Testis (tissue), 3 donors: ENCODE measurements around the gene RPS18. TPM values are rescaled to one million over a fixed set of nuclear protein-coding genes. Genes with fewer than 3 reads are reported as not detected.

ENCODE experiments used
- DNase-seq: peaks from one replicate; pipeline ENCODE4 v3.0.0-alpha.2; 2019
- H3K27ac ChIP-seq, 2 donors: fragments of 200-600 bp; sonication (generic); one replicate each; pipeline ENCODE4 v1.5.1; 2019
- H3K27me3 ChIP-seq: fragments of 200-600 bp; sonication (generic); one replicate; pipeline ENCODE4 v1.5.1; 2019
- H3K36me3 ChIP-seq: fragments of 200-600 bp; sonication (generic); one replicate; pipeline ENCODE4 v1.5.1; 2017; ENCODE audit warnings: low read depth; ENCODE audit errors: missing control alignments
- H3K4me1 ChIP-seq: fragments of 200-600 bp; sonication (generic); one replicate; pipeline ENCODE4 v1.5.1; 2019
- H3K4me3 ChIP-seq, 2 donors: fragments of 200-600 bp; sonication (generic); one replicate each; pipeline ENCODE4 v1.5.1; 2017 to 2019
- H3K9me3 ChIP-seq: fragments of 200-600 bp; sonication (generic); one replicate; pipeline ENCODE4 v1.5.1; 2017
- CTCF ChIP-seq, 3 experiments: fragments of 450-650 bp in 2 of 3; fragments of 200-600 bp in 1 of 3; sonication (generic) in 1 of 3; IDR thresholded peaks; one replicate each; pipeline ENCODE4 v1.5.1; 2016 to 2019; ENCODE audit warnings: antibody characterized with exemption in 3 of 3, mild to moderate bottlenecking in 2 of 3, moderate library complexity in 1 of 3
- POLR2A ChIP-seq: fragments of 450-650 bp; IDR thresholded peaks from one replicate; pipeline ENCODE4 v1.6.1; 2017; ENCODE audit warnings: antibody characterized with exemption, mild to moderate bottlenecking, moderate library complexity
- WGBS, 2 donors: methylation state at CpG; one replicate each; pipeline ENCODE4 v1.1.5; 2018; 5-methylcytosine and 5-hydroxymethylcytosine counted together
- intact Hi-C: fragments of 100-400 bp; cut with DNase I; formaldehyde crosslinking; loops from one replicate; pipeline ENCODE4 v1.15.1; 2023; ENCODE audit warnings: low total_unique reads
- microRNA-seq, 2 donors: library from miRNA; unstranded; fragments of <30 nt; microRNA quantifications; one replicate each; pipeline ENCODE4, GENCODE V29; 2016; ENCODE audit warnings: borderline number of aligned reads in 2 of 2, borderline replicate concordance in 1 of 2
- polyA plus RNA-seq: library from polyadenylated mRNA; stranded (reverse); fragments of 350-450 nt; fragmentation: Illumina TruSeq; extraction: RNeasy Lipid Tissue Mini Kit (QIAGEN cat#74804); gene quantifications from one replicate; pipeline ENCODE4 v1.2.3, GENCODE V29; 2014; ENCODE audit warnings: low read depth, low replicate concordance; ENCODE audit not compliant: insufficient read depth
- total RNA-seq, 2 donors: library from RNA; depleted of rRNA; stranded (reverse); fragments of >200 nt; gene quantifications; one replicate each; pipeline ENCODE4 v1.2.3, GENCODE V29; 2016

Gene RPS18
- total and polyA plus RNA-seq, 3 donors from 2014 or later, result 685 to 2,185 (median 1,953) TPM

- peak overlapping the region; percentile 90 to 92 for H3K27ac ChIP-seq
- H3K27me3 ChIP-seq, result no peaks in the 10 kb centered on the region
- TF ChIP-seq POLR2A, result no peak
- intact Hi-C loops, result no loop called here
- no peaks in the 10 kb centered on the region for H3K36me3 ChIP-seq
- WGBS, 2 donors, result 0 to 1% methylated on average over 12 of the region's 12 CpGs
- H3K9me3 ChIP-seq, result no peaks in the 10 kb centered on the region
- DNase-seq, result no peak
- H3K4me1 ChIP-seq, result peaks cover 37% of the 10 kb centered on the region
- peak overlapping the region; percentile 67 to 88 for H3K4me3 ChIP-seq
Measured at GRCh38 chr6:33323623-33323948, 51.7 kb downstream of the RPS18 start.

GRCh38 chr6:33324125-33324524 lies 52.2 kb downstream of the RPS18 start:
- peaks cover 33% of the 10 kb centered on the region for H3K4me1 ChIP-seq
- peak overlapping the region; percentile 90 to 92 for H3K27ac ChIP-seq
- 9 to 11% methylated on average over 7 of the region's 7 CpGs for WGBS, 2 donors
- no peaks in the 10 kb centered on the region for H3K27me3 ChIP-seq
- TF ChIP-seq CTCF (IDR thresholded peaks at IDR 0.05), result no peak
- no peak for TF ChIP-seq POLR2A
- H3K36me3 ChIP-seq, result no peaks in the 10 kb centered on the region
- H3K9me3 ChIP-seq, result no peaks in the 10 kb centered on the region
- DNase-seq, result no peak
- intact Hi-C loops, result no loop called here
- peak overlapping the region in 1 of 2 donors; percentile 88 for H3K4me3 ChIP-seq

Small RNA genes within 50 kb of the gene (microRNA-seq; reads per million reads assigned to microRNA genes)
- gene MIR6834 (0 reads per million in 2 donors), gene MIR6873 (0 reads per million in 2 donors)

Other genes starting within 250 kb of the RPS18 start
- gene HLA-DPA1, start 198.4 kb upstream of the RPS18 start, total RNA-seq, result 10 to 100 TPM; 26.5 to 48.9 TPM
- gene HLA-DPA1, start 198.4 kb upstream of the RPS18 start, polyA plus RNA-seq, result 143 TPM
- gene HLA-DPB1, start 196.1 kb upstream of the RPS18 start, total RNA-seq, result 10 to 100 TPM; 14.4 to 39.5 TPM
- gene HLA-DPB1, start 196.1 kb upstream of the RPS18 start, polyA plus RNA-seq, result 183 TPM
- gene COL11A2, start 79.6 kb upstream of the RPS18 start, total RNA-seq, result 1 to 10 TPM; 8.6 to 8.8 TPM
- 8.2 TPM for gene COL11A2, start 79.6 kb upstream of the RPS18 start, polyA plus RNA-seq
- 10 to 100 TPM; 42.9 to 47.3 TPM for gene RXRB, start 71.4 kb upstream of the RPS18 start, total RNA-seq
- 45.2 TPM for gene RXRB, start 71.4 kb upstream of the RPS18 start, polyA plus RNA-seq
- gene SLC39A7, start 71.2 kb upstream of the RPS18 start, total RNA-seq, result 10 to 100 TPM; 79.1 to 85.7 TPM
- 87.7 TPM for gene SLC39A7, start 71.2 kb upstream of the RPS18 start, polyA plus RNA-seq
- gene HSD17B8, start 67.4 kb upstream of the RPS18 start, total RNA-seq, result 10 to 100 TPM; 25.4 to 26.3 TPM
- gene HSD17B8, start 67.4 kb upstream of the RPS18 start, polyA plus RNA-seq, result 11.2 TPM
- 10 to 100 TPM; 36.2 to 38.0 TPM for gene RING1, start 63.6 kb upstream of the RPS18 start, total RNA-seq
- 60.2 TPM for gene RING1, start 63.6 kb upstream of the RPS18 start, polyA plus RNA-seq
- 10 to 100 TPM; 71.0 to 85.0 TPM for gene VPS52, start 199 bp upstream of the RPS18 start, total RNA-seq
- 87.1 TPM for gene VPS52, start 199 bp upstream of the RPS18 start, polyA plus RNA-seq
- 10 to 100 TPM; 18.0 to 18.3 TPM for gene B3GALT4, start 5.0 kb downstream of the RPS18 start, total RNA-seq
- gene B3GALT4, start 5.0 kb downstream of the RPS18 start, polyA plus RNA-seq, result 55.4 TPM
- 10 to 100 TPM; 63.2 to 71.2 TPM for gene WDR46, start 17.2 kb downstream of the RPS18 start, total RNA-seq
- 61.6 TPM for gene WDR46, start 17.2 kb downstream of the RPS18 start, polyA plus RNA-seq
- 10 to 100 TPM; 45.5 to 56.2 TPM for gene PFDN6, start 17.5 kb downstream of the RPS18 start, total RNA-seq
- 123 TPM for gene PFDN6, start 17.5 kb downstream of the RPS18 start, polyA plus RNA-seq
- 10 to 100 TPM; 42.8 to 46.2 TPM for gene RGL2, start 26.9 kb downstream of the RPS18 start, total RNA-seq
- 52.7 TPM for gene RGL2, start 26.9 kb downstream of the RPS18 start, polyA plus RNA-seq
- gene TAPBP, start 42.0 kb downstream of the RPS18 start, total RNA-seq, result 100 to 1,000 TPM in 1 of 2 donors, 10 to 100 TPM in 1; 76.5 to 128 TPM
- 34.6 TPM for gene TAPBP, start 42.0 kb downstream of the RPS18 start, polyA plus RNA-seq
- 10 to 100 TPM; 13.4 to 17.1 TPM for gene ZBTB22, start 45.7 kb downstream of the RPS18 start, total RNA-seq
- 15.2 TPM for gene ZBTB22, start 45.7 kb downstream of the RPS18 start, polyA plus RNA-seq
- 10 to 100 TPM; 61.8 to 75.3 TPM for gene DAXX, start 50.9 kb downstream of the RPS18 start, total RNA-seq
- 118 TPM for gene DAXX, start 50.9 kb downstream of the RPS18 start, polyA plus RNA-seq
- gene KIFC1, start 119.7 kb downstream of the RPS18 start, total RNA-seq, result 10 to 100 TPM; 19.8 to 22.5 TPM
- gene KIFC1, start 119.7 kb downstream of the RPS18 start, polyA plus RNA-seq, result 20.2 TPM
- gene PHF1, start 138.9 kb downstream of the RPS18 start, total RNA-seq, result 100 to 1,000 TPM; 184 to 218 TPM
- gene PHF1, start 138.9 kb downstream of the RPS18 start, polyA plus RNA-seq, result 216 TPM
- gene CUTA, start 146.0 kb downstream of the RPS18 start, total RNA-seq, result 100 to 1,000 TPM; 139 to 146 TPM
- gene CUTA, start 146.0 kb downstream of the RPS18 start, polyA plus RNA-seq, result 132 TPM
- 10 to 100 TPM; 29.4 to 43.9 TPM for gene SYNGAP1, start 148.0 kb downstream of the RPS18 start, total RNA-seq
- gene SYNGAP1, start 148.0 kb downstream of the RPS18 start, polyA plus RNA-seq, result 31.5 TPM
- gene ZBTB9, start 182.5 kb downstream of the RPS18 start, total RNA-seq, result 10 to 100 TPM; 15.2 to 15.7 TPM
- gene ZBTB9, start 182.5 kb downstream of the RPS18 start, polyA plus RNA-seq, result 16.9 TPM